ENCODE data around the gene EPHA6.

The EPHA6 gene

GRCh38 chr3:97350971-97351370 lies 536.6 kb downstream of the EPHA6 start:
- no peak overlapping the region for H3K9ac ChIP-seq (ENCODE audit: low read depth, low read length)
- H3K4me3 ChIP-seq (ENCODE audit: low read depth, low read length), result no peak overlapping the region
- no peaks in the 10 kb centered on the region for H3K4me1 ChIP-seq (ENCODE audit: control insufficient read depth, insufficient read depth, low read length)
- H3K36me3 ChIP-seq (ENCODE audit: control insufficient read depth, insufficient read depth, low read length), result no peaks in the 10 kb centered on the region
- H3K9me3 ChIP-seq (ENCODE audit: control insufficient read depth, insufficient read depth, low read length), result no peaks in the 10 kb centered on the region
- no peak overlapping the region for H3K27ac ChIP-seq (ENCODE audit: low read depth, low read length)
- no peaks in the 10 kb centered on the region for H3K27me3 ChIP-seq (ENCODE audit: control insufficient read depth, insufficient read depth, low read length)

- no peaks in the 10 kb centered on the region for H3K4me1 ChIP-seq (ENCODE audit: control insufficient read depth, insufficient read depth, low read length)
- H3K4me3 ChIP-seq (ENCODE audit: low read depth, low read length), result no peak overlapping the region
- no peaks in the 10 kb centered on the region for H3K9me3 ChIP-seq (ENCODE audit: control insufficient read depth, insufficient read depth, low read length)
- no peak overlapping the region for H3K27ac ChIP-seq (ENCODE audit: low read depth, low read length)
- H3K36me3 ChIP-seq (ENCODE audit: control insufficient read depth, insufficient read depth, low read length), result no peaks in the 10 kb centered on the region
- H3K9ac ChIP-seq (ENCODE audit: low read depth, low read length), result no peak overlapping the region
- H3K27me3 ChIP-seq (ENCODE audit: control insufficient read depth, insufficient read depth, low read length), result no peaks in the 10 kb centered on the region
These were observed 538.8 kb downstream of the EPHA6 start for GRCh38 chr3:97353176-97353575.

GRCh38 chr3:97359977-97360376 lies 545.6 kb downstream of the EPHA6 start:
- no peaks in the 10 kb centered on the region for H3K27me3 ChIP-seq (ENCODE audit: control insufficient read depth, insufficient read depth, low read length)
- H3K9me3 ChIP-seq (ENCODE audit: control insufficient read depth, insufficient read depth, low read length), result no peaks in the 10 kb centered on the region
- no peak overlapping the region for H3K9ac ChIP-seq (ENCODE audit: low read depth, low read length)
- H3K4me3 ChIP-seq (ENCODE audit: low read depth, low read length), result no peak overlapping the region
- H3K36me3 ChIP-seq (ENCODE audit: control insufficient read depth, insufficient read depth, low read length), result no peaks in the 10 kb centered on the region
- H3K4me1 ChIP-seq (ENCODE audit: control insufficient read depth, insufficient read depth, low read length), result peaks cover 17% of the 10 kb centered on the region
- no peak overlapping the region for H3K27ac ChIP-seq (ENCODE audit: low read depth, low read length)

- H3K36me3 ChIP-seq (ENCODE audit: control insufficient read depth, insufficient read depth, low read length), result no peaks in the 10 kb centered on the region
- no peak overlapping the region for H3K4me3 ChIP-seq (ENCODE audit: low read depth, low read length)
- no peak overlapping the region for H3K9ac ChIP-seq (ENCODE audit: low read depth, low read length)
- no peaks in the 10 kb centered on the region for H3K27me3 ChIP-seq (ENCODE audit: control insufficient read depth, insufficient read depth, low read length)
- H3K27ac ChIP-seq (ENCODE audit: low read depth, low read length), result peak overlapping the region; percentile 45
- H3K4me1 ChIP-seq (ENCODE audit: control insufficient read depth, insufficient read depth, low read length), result peaks cover 17% of the 10 kb centered on the region
- H3K9me3 ChIP-seq (ENCODE audit: control insufficient read depth, insufficient read depth, low read length), result no peaks in the 10 kb centered on the region
These were observed 546.4 kb downstream of the EPHA6 start for GRCh38 chr3:97360804-97361203.

- Histone ChIP-seq H3K9me3 (ENCODE audit: control insufficient read depth, insufficient read depth, low read length) (peaks cover 24% of the 10 kb centered on the region), H3K27me3 (ENCODE audit: control insufficient read depth, insufficient read depth, low read length) (no peaks in the 10 kb centered on the region), H3K9ac (ENCODE audit: low read depth, low read length) (no peak overlapping the region)
These were observed 570.2 kb downstream of the EPHA6 start for GRCh38 chr3:97384583-97384982.

GRCh38 chr3:97388774-97389173 lies 574.4 kb downstream of the EPHA6 start:
- no peak overlapping the region for H3K27ac ChIP-seq (ENCODE audit: low read depth, low read length)
- H3K9me3 ChIP-seq (ENCODE audit: control insufficient read depth, insufficient read depth, low read length), result peaks cover 24% of the 10 kb centered on the region
- no peak overlapping the region; the same call in 1 of the 2 replicates for H3K4me3 ChIP-seq (ENCODE audit: low read depth, low read length)
- H3K27me3 ChIP-seq (ENCODE audit: control insufficient read depth, insufficient read depth, low read length), result no peaks in the 10 kb centered on the region
- H3K4me1 ChIP-seq (ENCODE audit: control insufficient read depth, insufficient read depth, low read length), result peaks cover 10% of the 10 kb centered on the region
- H3K36me3 ChIP-seq (ENCODE audit: control insufficient read depth, insufficient read depth, low read length), result no peaks in the 10 kb centered on the region
- H3K9ac ChIP-seq (ENCODE audit: low read depth, low read length), result no peak overlapping the region

More at GRCh38 chr3:97384583-97384982, 570.2 kb downstream of the EPHA6 start:
- H3K36me3 ChIP-seq (ENCODE audit: control insufficient read depth, insufficient read depth, low read length), result no peaks in the 10 kb centered on the region
- no peak overlapping the region for H3K4me3 ChIP-seq (ENCODE audit: low read depth, low read length)
- peaks cover 5% of the 10 kb centered on the region for H3K4me1 ChIP-seq (ENCODE audit: control insufficient read depth, insufficient read depth, low read length)
- H3K27ac ChIP-seq (ENCODE audit: low read depth, low read length), result no peak overlapping the region

GRCh38 chr3:97389936-97390335 lies 575.5 kb downstream of the EPHA6 start:
- Histone ChIP-seq H3K27me3 (ENCODE audit: control insufficient read depth, insufficient read depth, low read length) (no peaks in the 10 kb centered on the region), H3K36me3 (ENCODE audit: control insufficient read depth, insufficient read depth, low read length) (no peaks in the 10 kb centered on the region), H3K9me3 (ENCODE audit: control insufficient read depth, insufficient read depth, low read length) (peaks cover 24% of the 10 kb centered on the region), H3K4me1 (ENCODE audit: control insufficient read depth, insufficient read depth, low read length) (peaks cover 10% of the 10 kb centered on the region), H3K27ac (ENCODE audit: low read depth, low read length) (no peak overlapping the region), H3K9ac (ENCODE audit: low read depth, low read length) (no peak overlapping the region), H3K4me3 (ENCODE audit: low read depth, low read length) (no peak overlapping the region)

- Histone ChIP-seq H3K27ac (ENCODE audit: low read depth, low read length) (no peak overlapping the region), H3K4me1 (ENCODE audit: control insufficient read depth, insufficient read depth, low read length) (peaks cover 10% of the 10 kb centered on the region), H3K27me3 (ENCODE audit: control insufficient read depth, insufficient read depth, low read length) (no peaks in the 10 kb centered on the region), H3K4me3 (ENCODE audit: low read depth, low read length) (no peak overlapping the region), H3K9me3 (ENCODE audit: control insufficient read depth, insufficient read depth, low read length) (peaks cover 16% of the 10 kb centered on the region), H3K9ac (ENCODE audit: low read depth, low read length) (no peak overlapping the region), H3K36me3 (ENCODE audit: control insufficient read depth, insufficient read depth, low read length) (no peaks in the 10 kb centered on the region)
These were observed 576.8 kb downstream of the EPHA6 start for GRCh38 chr3:97391167-97391566.

GRCh38 chr3:97409612-97410011 lies 595.2 kb downstream of the EPHA6 start:
- H3K4me3 ChIP-seq (ENCODE audit: low read depth, low read length), result no peak overlapping the region
- no peak overlapping the region for H3K27ac ChIP-seq (ENCODE audit: low read depth, low read length)
- no peaks in the 10 kb centered on the region for H3K9me3 ChIP-seq (ENCODE audit: control insufficient read depth, insufficient read depth, low read length)
- H3K9ac ChIP-seq (ENCODE audit: low read depth, low read length), result no peak overlapping the region
- no peaks in the 10 kb centered on the region for H3K36me3 ChIP-seq (ENCODE audit: control insufficient read depth, insufficient read depth, low read length)
- H3K27me3 ChIP-seq (ENCODE audit: control insufficient read depth, insufficient read depth, low read length), result no peaks in the 10 kb centered on the region
- peaks cover 3% of the 10 kb centered on the region; the same call in 1 of the 2 replicates for H3K4me1 ChIP-seq (ENCODE audit: control insufficient read depth, insufficient read depth, low read length)

GRCh38 chr3:97421565-97421964 lies 607.2 kb downstream of the EPHA6 start:
- Histone ChIP-seq H3K4me1 (ENCODE audit: control insufficient read depth, insufficient read depth, low read length) (no peaks in the 10 kb centered on the region), H3K9me3 (ENCODE audit: control insufficient read depth, insufficient read depth, low read length) (peaks cover 21% of the 10 kb centered on the region), H3K27ac (ENCODE audit: low read depth, low read length) (no peak overlapping the region), H3K9ac (ENCODE audit: low read depth, low read length) (no peak overlapping the region), H3K36me3 (ENCODE audit: control insufficient read depth, insufficient read depth, low read length) (no peaks in the 10 kb centered on the region), H3K27me3 (ENCODE audit: control insufficient read depth, insufficient read depth, low read length) (no peaks in the 10 kb centered on the region), H3K4me3 (ENCODE audit: low read depth, low read length) (no peak overlapping the region)

GRCh38 chr3:97425002-97425401 lies 610.6 kb downstream of the EPHA6 start:
- Histone ChIP-seq H3K36me3 (ENCODE audit: control insufficient read depth, insufficient read depth, low read length) (no peaks in the 10 kb centered on the region), H3K4me3 (ENCODE audit: low read depth, low read length) (no peak overlapping the region), H3K27me3 (ENCODE audit: control insufficient read depth, insufficient read depth, low read length) (no peaks in the 10 kb centered on the region), H3K4me1 (ENCODE audit: control insufficient read depth, insufficient read depth, low read length) (no peaks in the 10 kb centered on the region), H3K27ac (ENCODE audit: low read depth, low read length) (no peak overlapping the region), H3K9me3 (ENCODE audit: control insufficient read depth, insufficient read depth, low read length) (peaks cover 21% of the 10 kb centered on the region), H3K9ac (ENCODE audit: low read depth, low read length) (no peak overlapping the region)

- Histone ChIP-seq H3K4me1 (ENCODE audit: control insufficient read depth, insufficient read depth, low read length) (peaks cover 10% of the 10 kb centered on the region; the same call in 1 of the 2 replicates), H3K36me3 (ENCODE audit: control insufficient read depth, insufficient read depth, low read length) (no peaks in the 10 kb centered on the region), H3K27ac (ENCODE audit: low read depth, low read length) (no peak overlapping the region), H3K27me3 (ENCODE audit: control insufficient read depth, insufficient read depth, low read length) (no peaks in the 10 kb centered on the region), H3K4me3 (ENCODE audit: low read depth, low read length) (no peak overlapping the region), H3K9me3 (ENCODE audit: control insufficient read depth, insufficient read depth, low read length) (peaks cover 5% of the 10 kb centered on the region), H3K9ac (ENCODE audit: low read depth, low read length) (no peak overlapping the region)
These were observed 616.2 kb downstream of the EPHA6 start for GRCh38 chr3:97430601-97431000.
